Activated CD4-positive, CD25-positive, alpha-beta regulatory T cell treated with anti-CD3 and anti-CD28 coated beads, Interleukin-2, amount 50 U/mL, for 16 hours (primary cell): ENCODE data around the gene RIOK3.
"Not testable (repeated sequence)": the region's sequence is repeated elsewhere in the genome, so short reads cannot be mapped to it uniquely, and the experiment has no call there.

Source experiments
- DNase-seq: peaks from one replicate; pipeline ENCODE4 v3.0.0-alpha.2; 2020; ENCODE audit warnings: low read depth, low spot score

RIOK3 gene

DNA sequence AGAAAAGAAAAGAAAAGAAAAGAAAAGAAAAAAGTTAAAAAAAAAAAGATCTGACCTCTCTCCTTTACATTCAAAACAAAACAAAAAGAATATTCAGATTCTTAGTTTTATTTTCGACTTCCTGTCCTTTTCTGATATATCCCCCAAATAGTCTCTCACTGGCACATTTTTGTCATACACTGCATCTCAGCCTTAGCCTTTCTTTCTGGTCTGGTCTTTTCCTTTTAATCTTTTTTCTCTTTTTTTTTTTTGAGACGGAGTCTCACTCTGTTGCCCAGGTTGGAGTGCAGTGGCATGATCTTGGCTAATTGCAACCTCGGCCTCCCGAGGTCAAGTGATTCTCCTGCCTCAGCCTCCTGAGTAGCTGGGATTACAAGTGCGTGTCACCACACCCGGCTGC lies 1.6 kb upstream of the RIOK3 start:
- DNase-seq: no peak

DNA sequence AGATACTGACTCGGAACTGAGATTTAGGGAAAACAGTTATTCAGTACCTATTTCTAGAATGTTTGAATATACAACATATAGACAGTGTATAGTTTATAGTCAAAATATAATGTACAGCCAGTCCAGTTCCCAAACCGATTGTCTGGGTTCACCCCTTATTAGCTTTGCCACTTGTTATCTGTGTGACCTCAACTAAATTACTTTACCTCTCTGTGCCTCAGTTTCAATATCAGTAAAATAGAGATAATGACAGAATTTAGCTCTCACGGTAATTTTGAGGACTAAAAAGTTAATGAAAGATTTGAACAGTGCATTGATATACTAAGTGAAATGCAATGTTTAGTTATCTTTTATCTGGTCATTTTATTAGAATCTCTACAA lies 750 bp upstream of the RIOK3 start:
- DNase-seq: no peak

DNA sequence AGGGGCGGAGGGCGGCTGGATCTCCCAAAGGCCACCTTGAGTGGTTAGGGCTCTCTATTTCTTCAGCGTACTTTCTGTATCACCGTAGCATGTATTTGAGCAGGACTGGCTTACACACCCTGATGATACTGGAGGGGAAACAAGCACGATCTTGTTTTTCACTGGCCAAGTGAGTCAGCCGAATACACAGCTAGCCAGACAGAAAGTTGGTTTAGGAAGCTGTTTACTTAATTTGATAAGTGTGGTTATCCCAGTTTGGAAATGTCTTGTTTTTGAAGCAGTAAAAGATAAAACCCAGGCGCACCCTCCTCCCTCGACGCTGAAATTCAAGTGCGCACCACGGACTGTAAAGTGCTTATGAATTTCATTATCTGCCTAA lies 582 bp downstream of the RIOK3 start:
- DNase-seq: no peak

DNA sequence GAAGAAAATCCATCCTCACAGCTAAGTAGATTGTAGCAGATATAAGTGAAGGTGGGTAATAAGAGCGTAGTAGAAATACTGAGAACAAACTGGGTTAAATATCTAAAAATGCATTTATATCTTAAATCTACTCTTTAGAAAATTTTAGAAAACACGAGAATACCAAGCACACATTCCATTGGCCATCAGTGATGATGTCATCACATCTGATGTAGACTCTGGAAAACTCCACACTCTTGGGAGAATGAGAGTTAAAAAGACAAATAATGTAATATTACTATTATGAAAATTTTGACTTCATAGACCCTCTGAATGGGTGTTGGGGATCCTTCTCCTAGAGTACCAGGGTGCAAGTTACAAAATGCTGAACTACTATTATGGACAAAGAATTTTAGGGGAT lies 3.7 kb downstream of the RIOK3 start:
- no peak for DNase-seq

DNA sequence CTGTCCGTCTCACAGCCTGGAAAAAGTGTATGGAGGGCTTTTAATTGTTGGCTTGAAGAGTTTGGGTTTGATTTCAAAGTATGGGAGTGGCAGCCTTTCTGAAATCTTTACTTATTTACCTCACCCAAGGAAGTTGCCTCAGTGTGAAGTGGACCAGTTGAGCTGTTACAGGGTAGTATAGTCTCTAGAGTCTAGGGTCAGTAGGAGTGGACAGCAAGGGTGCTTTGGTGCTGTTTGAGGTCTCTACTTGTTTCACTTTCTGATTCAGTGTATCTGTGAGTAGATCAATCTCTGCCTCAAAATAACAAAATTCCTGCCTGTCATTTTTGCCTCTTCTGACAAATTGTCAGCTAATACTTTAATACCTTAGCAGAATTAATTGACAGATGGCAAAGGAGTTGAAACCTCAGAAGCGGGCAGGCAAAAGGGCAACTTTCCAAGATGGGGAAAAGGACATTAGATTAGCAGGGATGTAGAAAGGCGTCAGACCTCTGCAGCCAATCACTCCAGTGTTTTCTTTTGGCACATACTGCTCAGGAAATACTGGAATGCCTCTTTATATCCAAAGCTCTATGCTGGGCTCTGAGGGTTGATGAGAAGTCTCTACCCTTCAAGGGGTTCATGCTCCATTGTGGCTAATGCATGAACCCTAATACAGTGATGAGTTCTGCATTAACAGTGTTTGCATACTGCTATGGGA lies 5.9 kb downstream of the RIOK3 start:
- DNase-seq: no peak

DNA sequence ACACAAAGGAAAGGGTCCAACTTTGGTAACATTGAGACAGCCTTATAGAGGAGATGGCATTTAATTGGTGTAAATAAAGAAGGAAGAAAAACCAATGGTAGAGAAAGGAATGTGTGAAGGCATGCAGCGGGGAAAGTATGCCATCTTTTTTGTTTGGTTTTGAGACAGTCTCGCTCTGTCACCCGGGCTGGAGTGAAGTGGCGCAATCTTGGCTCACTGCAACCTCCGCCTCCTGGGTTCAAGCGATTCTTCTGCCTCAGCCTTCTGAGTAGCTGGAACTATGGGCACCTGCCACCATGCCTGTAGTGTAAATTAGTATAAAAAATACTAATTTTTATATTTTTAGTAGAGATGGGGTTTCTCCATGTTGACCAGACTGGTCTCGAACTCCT lies 6.4 kb downstream of the RIOK3 start:
- no peak for DNase-seq

DNA sequence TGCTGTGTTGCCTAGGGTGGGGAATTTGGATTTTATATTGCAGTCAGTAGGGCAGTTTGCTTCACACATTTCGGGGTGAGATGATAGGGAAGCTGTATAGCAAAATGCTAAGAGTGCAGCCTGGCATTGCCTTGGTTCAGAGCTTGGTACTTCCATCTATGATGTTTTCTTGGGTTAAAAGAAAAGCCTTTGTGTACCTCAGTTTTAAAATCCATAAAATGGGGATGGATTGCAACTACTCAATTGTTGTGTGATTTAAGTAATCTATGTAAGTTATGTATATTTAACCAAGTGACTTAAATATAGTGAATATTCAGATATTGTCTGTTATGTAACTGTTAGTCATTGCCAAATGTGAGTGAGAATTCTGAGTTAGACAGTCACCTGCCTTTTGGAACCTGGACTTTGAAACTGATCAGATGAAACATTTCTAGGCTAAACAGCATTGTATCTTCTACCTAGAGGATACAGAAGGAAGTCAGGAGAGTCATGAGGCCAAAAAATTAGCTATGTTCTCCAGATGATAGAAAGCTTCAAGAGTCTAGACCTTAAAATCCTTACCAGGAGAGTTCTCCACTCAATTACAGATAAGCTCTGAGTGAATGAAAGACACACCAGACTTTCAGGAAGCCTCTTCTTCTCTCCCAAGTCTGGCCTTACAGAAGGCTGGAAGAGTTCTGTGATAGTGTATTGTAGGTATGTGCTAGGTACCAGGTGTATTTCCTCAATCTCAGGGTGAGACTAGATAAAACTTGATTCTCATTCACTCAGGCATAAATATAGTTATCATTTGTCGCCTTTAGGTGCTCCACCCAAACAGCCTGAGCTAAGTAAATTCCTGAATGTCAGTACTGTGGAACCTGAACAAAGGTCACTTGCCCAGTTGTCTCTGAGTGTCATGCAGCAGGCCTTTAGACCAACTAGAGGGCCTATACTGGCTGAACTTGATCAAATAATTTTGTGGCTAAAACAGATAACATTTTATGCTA lies 7.5 kb downstream of the RIOK3 start:
- DNase-seq: no peak

DNA sequence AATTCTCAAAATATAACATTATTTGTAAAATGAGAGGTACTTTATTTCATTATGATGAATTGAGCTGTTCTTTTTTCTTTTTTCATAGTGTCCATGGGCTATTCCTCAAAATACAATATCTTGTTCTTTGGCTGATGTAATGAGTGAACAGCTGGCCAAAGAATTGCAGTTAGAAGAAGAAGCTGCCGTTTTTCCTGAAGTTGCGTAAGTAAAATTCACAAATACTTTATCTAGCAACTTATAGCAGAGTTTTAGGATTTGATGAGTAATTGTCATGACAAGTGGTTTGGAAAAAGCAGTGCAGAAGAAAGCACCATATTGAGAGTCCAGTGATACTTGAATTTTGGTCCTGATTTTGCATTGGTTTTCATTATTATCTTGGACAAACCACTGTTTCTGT lies 9.8 kb downstream of the RIOK3 start:
- no peak for DNase-seq

DNA sequence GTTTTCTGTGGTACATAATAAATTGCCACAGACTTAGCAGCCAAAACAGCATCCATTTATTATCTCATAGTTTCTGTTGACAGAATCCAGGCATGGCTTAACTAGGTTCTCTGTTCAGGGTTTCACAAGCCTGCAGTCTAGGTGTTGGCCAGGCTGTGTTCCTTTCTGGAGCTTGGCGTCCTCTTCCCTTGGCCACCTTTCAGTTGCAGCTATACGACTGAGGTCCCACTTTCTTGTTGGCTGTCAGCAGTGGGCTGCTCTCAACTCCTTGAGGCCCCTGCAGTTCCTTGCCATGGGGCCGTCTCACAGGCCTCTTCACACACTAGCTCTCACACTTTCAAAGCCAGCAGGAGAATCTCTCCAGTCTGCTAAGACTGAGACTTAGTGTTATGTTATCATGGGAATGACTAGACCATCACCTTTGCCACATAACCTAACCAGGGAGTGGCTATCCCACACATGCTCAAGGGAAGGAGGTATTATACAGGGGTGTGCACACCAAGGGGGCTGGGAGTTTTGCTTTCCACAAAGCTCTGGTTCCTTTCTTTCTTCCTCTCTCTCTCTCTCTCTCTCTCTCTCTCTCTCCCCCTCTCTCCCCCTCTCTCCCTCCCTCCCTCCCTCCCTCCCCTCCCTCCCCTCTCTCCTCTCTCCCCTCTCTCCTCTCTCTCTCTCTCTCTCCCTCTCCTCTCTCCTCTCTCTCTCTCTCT lies 15.8 kb downstream of the RIOK3 start:
- no peak for DNase-seq

DNA sequence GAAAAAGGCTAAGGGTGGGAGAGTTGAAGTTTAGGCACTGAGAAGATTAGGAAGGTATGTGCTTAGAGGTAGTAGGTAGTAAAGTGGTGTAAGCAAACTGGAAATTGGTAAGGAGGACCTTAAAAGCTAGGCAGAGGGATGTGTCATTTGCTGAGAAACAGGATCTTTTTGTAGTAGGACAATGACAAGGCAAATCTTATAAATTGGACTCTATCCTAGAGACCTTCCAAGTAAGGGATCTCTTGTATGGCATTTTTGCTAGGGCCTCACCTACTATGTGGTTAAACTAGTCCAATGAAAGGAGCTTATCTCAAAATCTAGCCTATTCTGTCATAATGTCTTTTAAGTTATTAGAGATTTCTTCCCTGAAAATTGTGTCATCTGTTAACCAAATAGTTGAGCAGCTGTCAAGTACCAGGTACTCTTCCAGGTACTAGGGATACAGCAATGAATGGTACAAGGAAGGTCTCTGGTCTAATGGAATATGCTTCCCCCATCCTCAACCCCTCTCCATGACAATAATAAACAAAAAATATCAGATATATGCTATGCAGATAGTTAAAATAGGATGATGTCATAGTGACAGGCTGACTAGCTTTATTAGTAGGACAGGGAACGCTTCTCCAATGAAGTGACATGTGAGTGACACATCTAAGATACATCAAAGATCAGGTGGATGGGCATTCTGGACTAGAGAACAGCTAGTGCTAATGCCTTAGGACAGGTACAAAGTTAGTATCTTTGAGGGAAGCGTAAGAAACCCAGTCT lies 17.7 kb downstream of the RIOK3 start:
- no peak for DNase-seq

DNA sequence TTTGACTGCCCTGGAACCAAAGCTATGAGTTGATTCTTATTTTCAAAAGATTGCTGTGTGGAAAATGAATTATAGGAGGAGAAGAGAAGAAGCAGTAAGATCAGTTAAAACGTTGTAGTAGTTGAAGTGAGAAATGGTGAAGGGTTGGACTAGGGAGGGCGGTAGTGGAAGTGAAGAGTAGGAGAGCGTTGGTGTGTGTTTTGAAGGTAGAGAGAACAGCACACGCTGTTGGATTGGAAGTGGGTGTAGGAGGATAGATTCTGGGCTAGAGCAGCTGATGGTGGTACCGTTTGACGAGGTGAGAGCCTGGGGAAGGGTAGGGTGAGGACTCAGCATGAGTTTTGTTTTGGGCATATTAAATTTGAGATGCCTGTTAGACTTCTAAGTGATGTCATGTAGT lies 18.4 kb downstream of the RIOK3 start:
- DNase-seq: no peak

DNA sequence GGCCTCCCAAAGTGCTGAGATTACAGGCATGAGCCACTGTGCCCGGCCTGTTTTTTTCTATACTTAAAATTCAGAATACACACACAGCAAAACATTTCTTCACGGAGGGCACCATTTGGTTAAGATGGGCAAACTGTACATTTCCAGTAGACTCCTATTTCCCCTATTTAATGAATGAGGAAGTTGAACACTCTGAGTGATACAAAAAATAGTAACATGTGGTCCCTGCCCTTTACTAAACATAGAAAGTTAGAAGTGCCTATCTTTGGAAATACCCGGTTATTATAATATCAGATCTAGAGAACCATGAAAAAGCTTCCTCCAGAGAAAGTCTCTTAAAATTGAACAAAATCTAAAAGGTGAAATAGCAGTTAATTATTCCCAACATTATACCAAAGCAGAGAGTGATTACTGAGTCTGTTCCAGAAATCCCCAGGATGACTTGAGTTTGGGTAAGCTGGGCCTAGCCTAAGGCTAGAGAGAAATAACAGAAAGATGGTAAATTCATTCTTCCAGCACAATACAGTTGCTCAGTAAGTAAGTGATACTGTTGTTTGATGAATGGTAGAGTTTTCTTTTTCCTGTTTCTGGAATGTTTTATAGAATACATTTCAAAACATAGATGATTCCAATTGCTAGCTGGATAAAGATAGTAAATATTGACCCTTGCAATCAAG lies 26.9 kb downstream of the RIOK3 start:
- no peak for DNase-seq

DNA sequence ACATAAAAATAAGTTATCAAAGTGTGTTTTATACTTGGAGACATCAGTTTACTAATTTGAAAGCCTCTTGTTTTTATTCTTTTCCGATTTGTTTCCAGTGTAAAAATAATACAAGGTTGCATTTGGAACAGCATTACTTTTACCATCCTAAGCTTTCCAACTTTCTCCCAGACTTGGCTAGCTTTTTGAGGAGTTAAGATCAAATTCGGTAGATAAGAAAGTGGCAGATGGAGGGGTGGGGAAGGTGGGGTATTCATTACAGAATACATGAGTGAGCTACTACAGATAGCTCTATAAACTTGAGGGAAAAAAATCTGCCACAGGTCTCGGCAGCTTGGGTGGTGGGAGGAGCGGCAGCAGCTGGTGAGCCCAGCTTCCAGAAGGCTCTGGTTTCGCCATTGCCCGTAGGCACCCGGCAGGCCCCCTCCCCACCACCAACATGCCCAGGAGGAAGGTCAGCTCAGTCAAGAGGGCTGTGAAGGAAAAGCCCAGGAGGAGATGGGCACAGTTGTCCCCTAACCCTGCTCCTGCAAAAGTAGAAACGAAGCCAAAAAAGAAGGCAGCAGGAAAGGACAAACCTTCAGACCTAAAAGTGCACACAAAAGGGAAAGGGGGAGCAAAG lies 31.6 kb downstream of the RIOK3 start:
- no peak for DNase-seq

DNA sequence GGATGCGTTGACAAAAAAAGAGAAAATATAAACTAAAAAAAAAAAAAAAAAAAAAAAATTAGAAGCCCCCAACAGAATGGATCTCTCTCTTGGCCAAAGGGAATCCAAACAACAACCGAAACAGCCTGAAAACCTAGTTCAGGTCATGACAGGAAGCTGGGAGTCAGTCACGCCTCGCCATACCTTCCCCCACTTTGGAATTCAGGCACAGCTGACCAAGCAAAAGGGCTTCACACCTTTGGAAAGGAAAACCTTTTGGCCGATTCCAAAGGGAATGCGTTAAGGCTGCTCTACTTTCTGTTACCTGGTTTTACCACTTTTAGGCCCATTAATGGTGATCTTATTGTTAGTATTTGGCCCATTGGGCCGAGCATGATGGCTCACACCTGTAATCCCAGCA lies 32.3 kb downstream of the RIOK3 start:
- DNase-seq: no peak

DNA sequence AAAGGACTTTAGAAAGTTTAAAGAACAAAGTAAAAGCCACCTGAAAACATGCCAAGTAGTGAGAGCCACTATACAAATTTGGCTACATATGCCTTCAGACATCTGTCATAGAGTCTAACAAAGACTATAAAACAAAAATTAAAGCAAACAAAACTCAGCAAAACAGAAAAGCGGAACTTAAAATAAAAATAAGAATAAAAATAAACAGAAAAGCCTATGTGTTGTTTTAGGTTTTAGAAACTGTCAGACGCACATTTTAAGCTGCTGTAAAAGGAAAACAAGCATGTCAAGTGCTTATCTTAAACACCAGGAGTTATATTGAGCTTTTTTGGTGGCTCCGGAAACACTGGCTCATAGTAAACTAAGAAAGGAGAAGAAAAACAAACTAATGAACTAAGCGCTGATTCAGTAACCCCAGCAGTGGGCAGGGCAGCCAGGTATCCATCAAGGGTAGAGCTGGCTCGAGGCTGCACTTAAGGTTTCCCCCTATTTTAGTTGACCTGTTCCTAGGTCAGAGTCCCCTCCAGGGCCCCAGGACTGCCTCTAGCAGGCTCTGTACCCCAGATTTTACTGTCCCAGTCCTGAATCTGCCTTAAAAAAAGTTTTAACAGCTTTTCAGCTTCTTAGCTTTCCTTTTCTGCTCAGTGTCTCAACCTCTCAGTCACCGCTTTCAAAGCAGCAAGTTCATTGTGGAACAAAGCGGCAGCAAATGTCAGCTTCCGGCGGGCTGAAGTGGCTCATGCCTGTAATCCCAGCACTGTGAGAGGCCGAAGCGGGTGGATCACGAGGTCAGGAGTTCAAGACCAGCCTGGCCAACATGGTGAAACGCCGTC lies 34.9 kb downstream of the RIOK3 start:
- DNase-seq: no peak

DNA sequence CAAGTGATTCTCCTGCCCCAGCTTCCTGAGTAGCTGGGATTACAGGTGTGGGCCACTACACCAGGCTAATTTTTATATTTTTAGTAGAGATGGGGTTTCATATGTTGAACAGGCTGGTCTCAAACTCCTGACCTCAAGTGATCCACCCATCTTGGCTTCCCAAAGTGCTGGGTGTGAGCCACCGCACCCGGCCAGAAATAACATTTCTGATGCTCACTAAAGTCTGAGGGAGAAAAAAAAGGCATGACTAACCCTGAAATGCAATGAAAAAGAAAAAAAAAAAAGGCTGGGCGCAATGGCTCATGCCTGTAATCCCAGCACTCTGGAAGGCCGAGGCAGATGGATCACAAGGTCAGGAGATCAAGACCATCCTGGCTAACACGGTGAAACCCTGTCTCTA lies 36.5 kb downstream of the RIOK3 start:
- not testable (repeated sequence) for DNase-seq

DNA sequence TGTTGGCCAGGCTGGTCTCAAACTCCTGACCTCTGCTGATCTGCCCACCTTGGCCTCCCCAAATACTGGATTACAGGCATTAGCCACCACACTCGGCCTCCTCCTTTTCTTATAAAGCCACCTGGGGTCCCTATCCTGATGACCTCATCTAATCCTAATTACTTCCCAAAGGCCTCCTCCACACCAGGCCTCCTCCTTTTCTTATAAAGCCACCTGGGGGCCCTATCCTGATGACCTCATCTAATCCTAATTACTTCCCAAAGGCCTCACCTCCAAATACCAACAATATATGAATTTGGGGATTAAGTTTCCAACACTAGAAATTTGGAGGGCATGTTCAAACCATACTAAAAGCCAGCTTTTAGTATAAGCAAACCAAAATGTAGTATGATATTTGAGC lies 40.6 kb downstream of the RIOK3 start:
- DNase-seq: no peak

DNA sequence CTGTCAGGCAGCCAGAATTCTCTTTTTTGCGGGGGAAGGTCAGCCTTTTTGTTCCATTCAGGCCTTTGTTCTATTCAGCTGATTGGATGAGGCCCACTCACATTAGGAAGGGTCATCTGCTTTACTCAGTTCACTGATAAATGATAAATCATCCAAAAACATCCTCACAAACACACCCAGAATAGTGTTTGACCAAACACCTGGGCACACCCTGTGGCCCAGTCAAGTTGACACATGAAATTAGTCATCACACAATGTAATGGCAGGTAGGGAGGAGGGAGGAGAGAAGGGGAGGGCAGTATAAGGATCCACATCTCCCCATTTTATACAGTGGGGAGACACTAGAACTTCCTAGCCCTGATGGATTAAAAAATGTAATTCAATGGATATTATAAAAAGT lies 41.9 kb downstream of the RIOK3 start:
- no peak for DNase-seq

DNA sequence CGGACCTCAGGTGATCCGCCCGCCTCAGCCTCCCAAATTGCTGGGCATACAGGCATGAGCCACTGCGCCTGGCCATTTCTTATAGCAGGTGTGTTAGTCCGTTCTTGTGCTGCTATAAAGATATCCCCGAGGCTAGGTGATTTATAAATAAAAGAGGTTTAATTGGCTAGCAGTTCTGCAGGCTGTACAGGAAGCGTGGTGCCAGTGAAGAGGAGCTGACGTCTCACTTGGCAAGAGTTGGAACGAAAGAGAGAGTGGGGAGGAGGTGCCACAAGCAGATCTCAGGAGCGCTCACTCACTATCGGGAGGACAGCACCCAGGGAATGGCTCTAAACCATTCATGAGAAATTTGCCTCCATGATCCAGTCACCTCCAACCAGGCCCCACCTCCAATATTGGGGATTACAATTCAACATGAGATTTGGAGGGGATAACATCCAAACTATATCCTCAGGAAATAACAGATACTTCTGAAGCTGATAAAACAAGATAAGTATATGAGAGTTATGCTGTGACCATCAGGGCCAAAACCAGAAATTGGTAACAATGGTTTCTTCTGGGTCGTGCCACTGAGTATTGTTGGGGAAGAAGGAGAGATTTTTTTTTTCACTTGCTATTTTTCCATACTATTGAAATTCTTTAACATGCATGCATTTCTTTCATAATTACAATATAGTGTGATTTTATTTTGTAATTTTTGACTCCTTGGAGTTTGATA lies 42.8 kb downstream of the RIOK3 start:
- DNase-seq: no peak
